Activated naive CD4-positive, alpha-beta T cell treated with anti-CD3 and anti-CD28 coated beads, Interleukin-2, amount 10 ng/mL, durations not matched to agents 7 days and 5 days (primary cell): ENCODE results near the gene DIPK1B.

Experiments used
- CTCF ChIA-PET: fragments of 350-600 bp; sonication (Branson Sonifier 250); formaldehyde crosslinking; loops from one replicate; lab custom pipeline; 2021; ENCODE audit warnings: antibody characterized with exemption; lab: Charles Lee
- DNase-seq: peaks from one replicate; pipeline ENCODE4 v3.0.0-alpha.2; 2020
- H3K27ac Mint-ChIP-seq: one replicate; pipeline ENCODE4 v1.8.0; 2021; ENCODE audit warnings: mild to moderate bottlenecking, moderate library complexity, mixed read lengths
- H3K27me3 Mint-ChIP-seq: one replicate; pipeline ENCODE4 v1.8.0; 2021; ENCODE audit warnings: mild to moderate bottlenecking, mixed read lengths
- H3K36me3 Mint-ChIP-seq: one replicate; pipeline ENCODE4 v1.8.0; 2021; ENCODE audit warnings: mixed read lengths
- H3K4me1 Mint-ChIP-seq: one replicate; pipeline ENCODE4 v1.8.0; 2021; ENCODE audit warnings: mixed read lengths
- H3K4me3 Mint-ChIP-seq: one replicate; pipeline ENCODE4 v1.8.0; 2021; ENCODE audit warnings: mild to moderate bottlenecking, moderate library complexity, mixed read lengths
- H3K9me3 Mint-ChIP-seq: one replicate; pipeline ENCODE4 v1.8.0; 2021; ENCODE audit warnings: mixed read lengths

Gene DIPK1B

DNA sequence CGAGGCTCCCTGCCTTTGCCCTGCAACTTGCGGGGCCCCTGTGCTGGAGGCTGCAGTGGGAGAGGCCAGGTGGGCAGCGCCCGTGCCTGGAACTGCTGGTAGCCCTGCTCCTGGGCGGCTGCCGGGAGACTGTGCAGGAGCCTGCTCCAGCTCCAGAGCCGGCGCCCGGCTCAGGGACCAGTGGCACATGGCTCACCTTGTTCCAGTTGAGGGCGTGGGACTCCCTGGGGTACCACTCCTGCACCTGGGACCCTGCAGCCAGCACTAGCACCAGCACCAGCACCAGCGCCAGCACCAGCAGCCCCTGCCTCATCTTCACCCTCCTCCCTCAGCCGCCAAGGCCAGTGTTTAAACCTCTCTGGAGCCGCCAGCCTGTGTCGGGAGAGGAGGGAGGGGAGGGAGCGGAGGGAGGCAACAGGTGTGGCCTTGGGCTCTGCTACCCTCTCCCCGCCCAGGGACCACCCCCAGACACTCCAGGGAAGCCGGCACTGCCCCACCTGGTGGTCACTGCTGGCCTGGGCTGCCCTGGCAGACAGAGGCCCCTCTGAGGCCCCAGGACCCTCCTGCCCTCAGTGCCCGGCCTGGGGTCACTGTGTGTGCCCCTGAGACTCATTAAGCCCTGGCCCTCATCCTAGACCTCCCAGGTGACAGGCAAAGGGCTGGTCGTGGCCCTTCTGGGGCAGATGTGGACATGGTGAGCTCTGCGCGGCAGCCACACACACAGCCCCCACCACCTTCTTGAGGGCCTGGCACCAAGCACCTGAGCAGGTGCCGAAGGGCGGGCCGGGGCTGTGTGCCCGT lies 30.4 kb downstream of the DIPK1B start, which contains the start of gene LCN10:
Gene LCN10 (minus strand): TSS at position 350 of the 801 bp plus-strand sequence. CDS start 37 bp downstream, at position 313.
- H3K9me3 Mint-ChIP-seq: no peaks in the 10 kb centered on the region
- H3K36me3 Mint-ChIP-seq: no peaks in the 10 kb centered on the region
- no peak for DNase-seq
- H3K27me3 Mint-ChIP-seq: peaks cover 75% of the 10 kb centered on the region
- peaks cover 6% of the 10 kb centered on the region for H3K4me1 Mint-ChIP-seq
- H3K4me3 Mint-ChIP-seq: no peak within 1 kb of the TSS
- CTCF ChIA-PET: interaction anchor here (1.5 kb wide), 1 partner anchor 13 kb away, joined by 5 read pairs; no protein-coding TSS in a partner anchor
- peak within 1 kb of the TSS; percentile 52 for H3K27ac Mint-ChIP-seq

DNA sequence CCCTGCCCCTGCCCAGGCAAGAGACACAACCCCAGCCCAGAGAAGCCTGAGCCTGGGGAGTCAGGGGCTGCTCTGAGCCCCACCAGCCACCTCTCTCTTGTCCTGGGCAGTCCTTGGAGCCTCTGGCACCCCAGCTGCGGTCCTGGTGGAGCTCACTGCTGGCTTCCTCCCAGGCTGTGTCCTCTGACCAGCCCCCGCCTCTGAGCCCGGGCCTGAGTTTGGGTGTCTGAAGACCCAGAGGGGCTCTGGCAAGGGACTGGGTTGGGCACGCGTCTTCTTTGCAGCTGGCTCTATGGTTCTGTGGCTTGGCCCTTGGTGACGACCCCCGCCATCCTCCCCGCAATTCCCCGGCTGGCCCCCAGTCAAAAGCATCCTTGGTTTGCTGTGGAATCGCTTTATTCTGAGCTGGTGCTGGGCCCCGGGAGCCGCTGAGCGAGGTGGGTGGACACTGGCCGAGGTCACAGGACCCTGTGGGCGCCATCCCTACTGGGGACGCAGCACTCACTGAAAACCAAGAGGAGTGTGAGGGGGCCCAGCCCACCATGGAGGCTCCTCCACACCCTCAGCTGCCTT lies 31.4 kb downstream of the DIPK1B start:
- Mint-ChIP-seq H3K36me3 (no peaks in the 10 kb centered on the region), H3K27ac (peak overlapping the region; percentile 52), H3K4me3 (no peak overlapping the region), H3K4me1 (peaks cover 6% of the 10 kb centered on the region), H3K9me3 (no peaks in the 10 kb centered on the region), H3K27me3 (peaks cover 82% of the 10 kb centered on the region)
- no peak for DNase-seq
- CTCF ChIA-PET: no interaction called here

DNA sequence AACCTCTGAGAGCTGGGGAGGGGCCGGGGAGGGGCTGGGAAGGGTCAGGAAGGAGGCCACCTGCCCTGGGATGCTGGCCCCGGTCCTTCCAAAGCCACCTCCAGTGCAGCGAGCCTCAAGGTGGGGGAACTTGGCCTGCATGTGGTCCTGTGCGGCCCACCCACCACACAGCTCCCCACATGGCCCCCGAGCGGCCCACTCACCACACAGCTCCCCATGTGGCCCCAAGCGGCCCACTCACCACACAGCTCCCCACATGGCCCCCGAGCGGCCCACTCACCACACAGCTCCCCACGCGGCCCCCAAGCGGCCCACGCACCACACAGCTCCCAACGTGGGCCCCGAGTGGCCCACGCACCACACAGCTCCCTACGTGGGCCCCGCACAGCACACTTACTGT lies 32.4 kb downstream of the DIPK1B start:
- CTCF ChIA-PET: no interaction called here
- Mint-ChIP-seq H3K27ac (no peak overlapping the region), H3K4me3 (no peak overlapping the region), H3K9me3 (no peaks in the 10 kb centered on the region), H3K4me1 (peaks cover 6% of the 10 kb centered on the region), H3K27me3 (peaks cover 82% of the 10 kb centered on the region), H3K36me3 (no peaks in the 10 kb centered on the region)
- DNase-seq: no peak

DNA sequence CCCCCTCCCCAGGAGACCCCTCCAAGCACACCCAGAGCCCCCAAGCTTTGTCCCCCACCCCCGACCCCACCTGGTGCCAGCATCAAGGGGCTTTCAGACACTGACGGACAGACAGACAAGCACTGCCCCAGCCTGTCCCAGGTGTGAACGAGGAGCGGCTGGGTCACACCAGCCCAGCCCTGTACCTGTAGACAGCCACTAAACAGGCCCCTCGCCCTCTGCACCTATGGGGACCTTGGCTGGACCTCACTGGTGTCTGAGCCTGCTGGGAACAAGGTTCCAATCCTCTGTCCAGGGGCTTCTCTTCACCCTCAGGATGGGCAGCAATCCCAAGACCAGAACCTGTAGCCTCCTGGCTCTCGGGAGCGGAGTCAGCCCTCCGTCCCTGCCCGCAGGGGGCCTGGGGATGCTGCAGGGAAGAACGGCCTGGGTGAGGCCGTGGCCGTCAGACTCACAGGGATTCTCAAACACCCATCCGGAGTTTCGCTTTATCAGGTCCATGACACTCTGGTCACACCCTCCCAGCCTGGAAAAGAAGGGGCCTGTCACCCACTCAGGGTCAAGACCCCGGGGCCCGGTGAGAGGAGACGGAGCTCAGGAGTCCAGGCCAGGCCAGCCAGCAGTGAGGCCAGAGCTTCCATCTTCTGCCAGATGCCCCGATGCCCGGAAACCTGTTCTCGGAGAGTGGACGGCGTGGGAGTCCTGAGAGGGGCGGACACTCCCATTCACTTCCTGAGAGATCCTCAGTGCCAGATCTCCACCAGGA lies 33.2 kb downstream of the DIPK1B start:
- Mint-ChIP-seq H3K4me1 (peaks cover 7% of the 10 kb centered on the region), H3K36me3 (no peaks in the 10 kb centered on the region), H3K9me3 (no peaks in the 10 kb centered on the region), H3K4me3 (no peak overlapping the region), H3K27me3 (peaks cover 80% of the 10 kb centered on the region), H3K27ac (no peak overlapping the region)
- DNase-seq: no peak
- CTCF ChIA-PET: no interaction called here

DNA sequence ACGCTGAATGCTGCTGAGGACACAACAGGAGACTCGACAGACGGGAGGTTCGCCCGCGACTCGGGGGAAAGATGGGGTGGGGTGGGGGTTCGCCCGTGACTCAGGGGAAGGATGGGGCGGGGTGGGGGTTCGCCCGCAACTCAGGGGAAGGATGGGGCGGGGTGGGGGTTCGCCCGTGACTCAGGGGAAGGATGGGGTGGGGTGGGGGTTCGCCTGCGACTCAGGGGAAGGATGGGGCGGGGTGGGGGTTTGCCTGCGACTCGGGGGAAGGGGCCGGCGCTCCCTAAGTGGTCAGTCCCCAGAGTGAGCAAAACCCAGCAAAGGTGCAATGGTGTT lies 33.8 kb downstream of the DIPK1B start:
- no peaks in the 10 kb centered on the region for H3K36me3 Mint-ChIP-seq
- no peak for DNase-seq
- H3K4me1 Mint-ChIP-seq: peaks cover 7% of the 10 kb centered on the region
- no peaks in the 10 kb centered on the region for H3K9me3 Mint-ChIP-seq
- H3K4me3 Mint-ChIP-seq: no peak overlapping the region
- no peak overlapping the region for H3K27ac Mint-ChIP-seq
- CTCF ChIA-PET: no interaction called here
- peaks cover 80% of the 10 kb centered on the region for H3K27me3 Mint-ChIP-seq

DNA sequence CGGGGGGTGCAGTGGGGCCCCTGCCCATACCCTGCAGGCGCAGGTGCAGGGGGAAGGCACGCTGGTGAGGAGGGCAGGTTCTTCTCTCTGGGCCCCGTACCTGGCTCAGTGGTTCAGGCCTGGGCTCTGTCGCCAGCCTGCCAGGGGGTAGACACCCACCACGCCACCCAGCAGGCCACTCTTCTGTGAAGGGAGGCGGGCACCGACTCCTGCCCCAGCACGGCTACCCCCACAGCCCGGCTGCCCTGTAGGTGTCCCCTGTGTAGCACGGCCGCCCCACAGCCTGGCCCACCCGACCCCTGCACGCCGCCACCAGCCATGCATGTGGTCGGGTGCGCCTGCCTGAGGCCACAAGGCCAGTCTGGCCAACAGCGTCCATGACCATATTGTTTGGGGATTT lies 34.2 kb downstream of the DIPK1B start:
- H3K9me3 Mint-ChIP-seq: peaks cover 4% of the 10 kb centered on the region
- CTCF ChIA-PET: no interaction called here
- no peak overlapping the region for H3K27ac Mint-ChIP-seq
- no peak for DNase-seq
- no peaks in the 10 kb centered on the region for H3K36me3 Mint-ChIP-seq
- H3K4me3 Mint-ChIP-seq: no peak overlapping the region
- peaks cover 78% of the 10 kb centered on the region for H3K27me3 Mint-ChIP-seq
- H3K4me1 Mint-ChIP-seq: peaks cover 5% of the 10 kb centered on the region

DNA sequence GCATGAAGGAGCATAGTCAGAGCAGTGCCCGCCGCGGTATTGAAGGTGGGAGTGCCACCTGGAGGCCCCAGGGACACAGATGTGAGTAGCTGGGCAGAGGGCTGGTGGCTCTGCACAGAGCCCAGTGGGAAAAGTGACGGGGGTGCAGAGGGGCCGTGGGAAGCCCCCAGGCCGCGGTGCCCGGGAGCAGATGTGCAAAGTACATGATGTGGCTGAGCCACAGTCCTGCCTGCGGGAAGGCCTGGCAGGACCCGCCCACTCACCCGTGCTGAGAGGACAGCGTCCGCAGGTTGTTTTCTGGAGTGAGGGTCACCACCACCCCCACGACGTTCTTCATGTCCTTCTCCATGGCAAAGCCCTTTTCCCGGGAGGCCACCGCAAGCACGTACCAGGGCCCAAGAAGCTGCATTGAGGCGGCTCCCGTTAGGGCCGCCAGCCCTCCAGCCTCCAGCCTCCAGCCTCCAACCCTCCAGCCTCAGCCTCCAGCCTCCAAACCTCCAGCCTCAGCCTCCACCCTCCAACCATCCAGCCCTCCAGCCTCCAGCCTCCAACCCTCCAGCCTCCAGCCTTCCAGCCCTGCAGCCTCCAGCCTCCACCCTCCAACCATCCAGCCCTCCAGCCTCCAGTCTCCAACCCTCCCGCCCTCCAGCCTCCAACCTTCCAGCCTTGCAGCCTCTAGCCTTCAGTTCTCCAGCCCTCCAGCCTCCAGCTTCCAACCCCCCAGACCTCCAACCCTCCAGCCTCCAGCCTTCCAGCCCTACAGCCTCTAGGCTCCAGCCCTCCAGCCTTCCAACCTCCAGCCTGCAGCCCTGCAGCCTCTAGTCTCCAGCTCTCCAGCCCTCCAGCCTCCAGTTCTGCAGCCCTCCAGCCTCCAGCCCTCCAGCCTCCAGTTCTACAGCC lies 35.0 kb downstream of the DIPK1B start:
- H3K27ac Mint-ChIP-seq: no peak overlapping the region
- no peak overlapping the region for H3K4me3 Mint-ChIP-seq
- peaks cover 77% of the 10 kb centered on the region for H3K27me3 Mint-ChIP-seq
- peaks cover 12% of the 10 kb centered on the region for H3K9me3 Mint-ChIP-seq
- CTCF ChIA-PET: interaction anchor here (1.4 kb wide), 1 partner anchor 18 kb away, joined by 4 read pairs; no protein-coding TSS in a partner anchor
- DNase-seq: no peak
- no peaks in the 10 kb centered on the region for H3K36me3 Mint-ChIP-seq
- H3K4me1 Mint-ChIP-seq: peaks cover 2% of the 10 kb centered on the region

DNA sequence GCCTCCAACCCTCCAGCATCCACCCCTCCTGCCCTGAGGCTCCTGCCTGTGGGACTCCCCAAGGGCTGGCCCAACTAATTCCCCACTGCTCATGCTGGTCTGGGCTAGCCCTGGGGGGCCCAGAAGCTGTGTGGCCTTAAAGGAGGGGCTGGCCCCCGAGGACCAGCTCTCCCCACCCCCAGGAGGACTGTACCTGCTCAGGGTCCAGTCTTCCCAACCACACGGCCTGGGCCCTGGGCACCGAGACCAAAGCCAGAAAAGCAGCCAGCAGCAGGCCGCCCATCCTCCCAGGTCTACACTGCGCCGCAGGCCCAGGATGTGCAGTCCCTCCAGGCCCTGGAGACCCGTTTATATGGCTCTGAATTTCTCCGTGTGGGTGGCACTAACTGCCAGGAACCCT lies 35.8 kb downstream of the DIPK1B start, which contains the start of gene LCN6:
Gene LCN6 (minus strand): TSS at position 325 of the 400 bp plus-strand sequence. CDS start 42 bp downstream, at position 283.
- H3K9me3 Mint-ChIP-seq: peaks cover 17% of the 10 kb centered on the region
- H3K4me3 Mint-ChIP-seq: no peak within 1 kb of the TSS
- no peak for DNase-seq
- H3K27me3 Mint-ChIP-seq: peaks cover 69% of the 10 kb centered on the region
- CTCF ChIA-PET: interaction anchor here (1.4 kb wide), 1 partner anchor 19 kb away, joined by 4 read pairs; no protein-coding TSS in a partner anchor
- H3K4me1 Mint-ChIP-seq: peaks cover 2% of the 10 kb centered on the region
- no peak within 1 kb of the TSS for H3K27ac Mint-ChIP-seq
- H3K36me3 Mint-ChIP-seq: no peaks in the 10 kb centered on the region

DNA sequence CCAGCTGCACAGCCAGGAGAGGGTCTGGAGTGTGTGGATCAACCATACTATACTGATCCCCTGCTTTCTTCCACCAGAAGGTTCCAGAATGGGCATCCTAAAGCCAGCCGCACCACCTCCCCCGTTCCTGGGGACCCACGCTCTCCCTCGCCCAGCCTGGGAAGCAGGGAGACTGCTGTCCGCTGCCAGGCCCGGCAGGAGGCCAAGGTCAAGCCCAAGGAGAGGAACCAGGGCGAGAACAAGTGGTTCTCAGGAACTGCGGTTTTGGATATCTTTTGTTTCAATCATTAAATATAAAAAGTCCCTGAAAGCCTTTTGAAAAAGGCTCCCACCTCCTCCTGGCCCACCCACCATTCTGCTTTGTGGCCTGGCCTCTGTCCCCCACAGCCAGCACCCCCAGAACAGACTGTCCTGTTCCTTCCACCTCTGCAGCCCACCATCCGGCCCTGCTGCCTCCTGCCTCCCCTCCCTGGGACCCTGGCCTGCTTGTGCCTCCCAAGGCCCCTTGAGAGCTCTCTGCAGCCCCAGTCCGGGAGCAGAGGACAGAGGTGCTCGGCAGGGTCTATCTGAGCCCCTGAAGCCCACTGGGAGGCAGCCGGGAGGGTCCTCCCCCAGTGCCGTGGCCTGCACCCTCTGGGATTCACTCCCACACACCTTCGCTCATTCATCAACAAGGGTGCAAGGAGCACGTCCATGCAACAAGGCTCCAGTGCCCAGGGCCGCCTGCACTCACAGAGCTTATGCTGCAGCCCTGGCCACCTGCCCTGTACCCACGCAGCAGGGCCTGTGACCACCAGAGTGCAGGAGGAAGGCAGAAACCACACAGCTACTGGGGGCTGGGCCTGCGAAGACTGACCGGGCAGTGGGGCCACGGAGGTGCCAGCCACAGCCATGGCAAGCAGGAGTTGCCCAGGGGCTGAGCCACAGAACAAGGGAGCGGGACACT lies 36.6 kb downstream of the DIPK1B start:
- Mint-ChIP-seq H3K36me3 (no peaks in the 10 kb centered on the region), H3K9me3 (peaks cover 17% of the 10 kb centered on the region), H3K27me3 (peaks cover 67% of the 10 kb centered on the region), H3K4me1 (peaks cover 2% of the 10 kb centered on the region), H3K4me3 (no peak overlapping the region), H3K27ac (no peak overlapping the region)
- CTCF ChIA-PET: interaction anchor here (1.4 to 2.0 kb wide), 2 partner anchors 12 to 20 kb away, joined by 4 to 8 read pairs; no protein-coding TSS in a partner anchor
- DNase-seq: no peak

DNA sequence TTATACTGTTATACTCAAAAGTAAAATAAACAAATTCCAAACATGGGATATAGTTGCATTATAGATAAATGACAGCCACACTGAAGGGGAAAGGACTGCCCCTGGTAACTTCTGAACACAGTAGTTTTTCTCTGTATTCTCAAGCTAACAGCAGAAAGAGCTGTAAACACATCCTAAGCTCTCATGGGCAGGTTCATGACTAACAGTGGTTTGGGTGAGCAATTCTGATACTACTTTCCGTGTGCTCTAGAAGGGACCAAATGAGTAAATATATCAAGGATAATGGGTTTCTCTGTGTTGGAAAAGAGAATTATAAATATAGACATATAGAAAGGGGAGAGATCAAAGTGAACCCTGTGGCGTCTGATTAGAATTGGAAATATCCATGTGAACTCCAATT lies 38.2 kb downstream of the DIPK1B start:
- Mint-ChIP-seq H3K27ac (no peak overlapping the region), H3K4me1 (peaks cover 2% of the 10 kb centered on the region), H3K4me3 (no peak overlapping the region), H3K9me3 (peaks cover 20% of the 10 kb centered on the region), H3K36me3 (no peaks in the 10 kb centered on the region), H3K27me3 (peaks cover 65% of the 10 kb centered on the region)
- DNase-seq: no peak
- CTCF ChIA-PET: interaction anchor here (1.2 to 2.0 kb wide), 3 partner anchors 10 to 35 kb away, joined by 3 to 8 read pairs (median 7); no protein-coding TSS in a partner anchor

DNA sequence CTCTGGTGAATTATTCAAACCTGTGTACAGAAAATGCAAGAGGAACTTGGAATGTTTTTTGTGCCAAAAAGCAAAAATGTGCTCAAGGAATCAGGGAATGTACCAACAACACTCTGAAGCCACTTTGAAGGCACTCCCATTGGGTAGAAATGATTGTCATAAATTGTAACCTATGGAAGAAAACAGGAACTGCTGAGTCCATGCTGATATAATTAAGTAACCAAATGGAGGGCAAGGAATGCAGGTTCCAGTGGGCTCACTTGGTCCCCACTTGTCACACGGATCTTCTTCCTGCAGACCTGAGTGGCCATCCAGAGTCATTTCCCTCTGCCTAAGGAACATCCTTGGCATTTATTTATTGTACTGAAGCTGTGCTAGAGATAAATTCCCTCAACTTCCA lies 38.9 kb downstream of the DIPK1B start:
- DNase-seq: no peak
- H3K4me3 Mint-ChIP-seq: no peak overlapping the region
- H3K27ac Mint-ChIP-seq: no peak overlapping the region
- H3K36me3 Mint-ChIP-seq: no peaks in the 10 kb centered on the region
- peaks cover 2% of the 10 kb centered on the region for H3K4me1 Mint-ChIP-seq
- peaks cover 28% of the 10 kb centered on the region for H3K9me3 Mint-ChIP-seq
- CTCF ChIA-PET: interaction anchor here (1.9 to 2.0 kb wide), 2 partner anchors 10 to 24 kb away, joined by 7 to 8 read pairs; no protein-coding TSS in a partner anchor
- H3K27me3 Mint-ChIP-seq: peaks cover 67% of the 10 kb centered on the region

DNA sequence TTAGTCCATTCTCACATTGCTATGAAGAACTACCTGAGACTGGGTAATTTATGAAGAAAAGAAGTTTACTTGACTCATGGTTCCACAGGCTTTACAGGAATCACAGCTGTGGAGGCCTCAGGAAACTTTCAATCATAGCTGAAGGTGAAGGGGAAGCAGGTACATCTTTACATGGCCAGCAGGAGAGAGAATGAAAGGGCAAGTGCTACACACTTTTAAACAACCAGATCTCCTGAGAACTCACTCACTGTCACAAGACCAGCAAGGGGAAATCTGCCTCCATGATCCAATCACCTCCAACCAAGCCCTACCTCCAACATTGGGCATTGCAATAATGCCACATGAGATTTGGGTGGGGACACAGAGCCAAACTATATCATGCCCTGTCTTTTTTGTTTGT lies 39.4 kb downstream of the DIPK1B start:
- H3K4me1 Mint-ChIP-seq: peaks cover 2% of the 10 kb centered on the region
- H3K36me3 Mint-ChIP-seq: no peaks in the 10 kb centered on the region
- H3K27ac Mint-ChIP-seq: no peak overlapping the region
- no peak overlapping the region for H3K4me3 Mint-ChIP-seq
- H3K27me3 Mint-ChIP-seq: peaks cover 68% of the 10 kb centered on the region
- H3K9me3 Mint-ChIP-seq: peaks cover 28% of the 10 kb centered on the region
- no peak for DNase-seq
- CTCF ChIA-PET: no interaction called here
